GM18517 (cell line): Measurements from ENCODE around the gene PRKACG.
A peak's percentile ranks its signal among the peaks of the same experiment; 100 is the strongest.
"Not testable (repeated sequence)": the region's sequence is repeated elsewhere in the genome, so short reads cannot be mapped to it uniquely, and the experiment has no call there.

Experiments used
- ATAC-seq: cut with Tn5 transposase; IDR thresholded peaks from one replicate; pipeline ENCODE4 v1.9.1; 2021; ENCODE audit warnings: mild to moderate bottlenecking, moderate library complexity; ENCODE audit not compliant: unreplicated experiment

PRKACG gene

DNA sequence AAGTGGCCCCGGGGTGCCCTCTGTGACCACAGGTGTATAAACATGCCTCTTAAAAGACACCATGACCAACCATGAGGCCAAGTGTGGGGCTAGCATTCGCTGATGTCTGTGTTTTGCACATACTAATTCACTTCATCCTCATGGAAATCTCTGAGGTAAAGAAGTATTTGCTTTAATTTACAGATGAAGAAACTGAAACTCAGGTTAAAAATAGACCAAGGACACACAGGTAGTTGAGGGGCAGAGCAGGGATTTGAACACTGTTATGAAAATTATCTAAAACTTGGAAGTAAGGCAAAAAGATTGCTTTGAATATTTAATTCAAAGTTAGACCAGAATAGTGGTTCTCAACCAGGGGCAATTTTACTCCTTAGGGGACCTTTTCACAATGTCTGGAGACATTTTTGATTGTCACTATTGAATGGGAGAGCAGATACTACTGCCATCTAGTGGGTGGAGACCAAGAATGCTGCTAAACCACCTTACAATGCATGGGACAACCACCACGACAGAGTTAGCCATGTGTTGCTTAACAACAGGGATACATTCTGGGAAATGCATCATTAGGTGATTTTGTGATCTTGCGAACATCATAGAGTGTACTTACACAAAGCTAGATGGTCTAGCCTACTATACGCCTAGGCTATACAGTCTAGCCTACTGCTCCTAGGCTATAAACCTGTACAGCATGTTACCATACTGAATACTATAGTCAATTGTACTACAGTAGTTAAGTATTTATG lies 13.6 kb upstream of the PRKACG start:
- peak; percentile 86 for ATAC-seq

DNA sequence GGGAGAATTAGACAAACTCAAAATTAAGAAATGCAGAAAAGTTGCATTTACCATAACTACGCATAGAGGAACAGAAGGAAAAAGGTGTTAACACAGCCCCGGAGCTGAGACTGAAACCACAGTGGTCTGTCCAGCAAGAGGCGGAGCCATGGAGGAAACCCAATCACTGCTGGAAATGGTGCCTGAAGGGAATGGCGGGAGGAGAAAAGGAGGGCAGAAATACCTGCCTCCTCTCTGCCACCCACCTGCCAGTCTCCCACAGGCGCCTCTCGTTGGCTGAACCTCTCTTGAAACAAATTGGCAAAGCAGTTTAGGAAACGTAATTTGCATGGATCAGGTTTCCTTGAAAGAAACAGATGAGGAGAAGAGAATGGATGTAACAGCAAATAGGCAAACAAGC lies 9.7 kb upstream of the PRKACG start:
- ATAC-seq, result no peak

- ATAC-seq, result no peak
These were observed 6.6 kb upstream of the PRKACG start for GRCh38 chr9:69020301-69021145.

- no peak for ATAC-seq
These were observed 5.9 kb upstream of the PRKACG start for GRCh38 chr9:69019808-69020207.

GRCh38 chr9:69018737-69019136 lies 4.8 kb upstream of the PRKACG start:
- no peak for ATAC-seq

GRCh38 chr9:69016191-69017096 lies 2.5 kb upstream of the PRKACG start:
- no peak for ATAC-seq

GRCh38 chr9:69013382-69013727 lies 558 bp downstream of the PRKACG start:
- ATAC-seq, result no peak

DNA sequence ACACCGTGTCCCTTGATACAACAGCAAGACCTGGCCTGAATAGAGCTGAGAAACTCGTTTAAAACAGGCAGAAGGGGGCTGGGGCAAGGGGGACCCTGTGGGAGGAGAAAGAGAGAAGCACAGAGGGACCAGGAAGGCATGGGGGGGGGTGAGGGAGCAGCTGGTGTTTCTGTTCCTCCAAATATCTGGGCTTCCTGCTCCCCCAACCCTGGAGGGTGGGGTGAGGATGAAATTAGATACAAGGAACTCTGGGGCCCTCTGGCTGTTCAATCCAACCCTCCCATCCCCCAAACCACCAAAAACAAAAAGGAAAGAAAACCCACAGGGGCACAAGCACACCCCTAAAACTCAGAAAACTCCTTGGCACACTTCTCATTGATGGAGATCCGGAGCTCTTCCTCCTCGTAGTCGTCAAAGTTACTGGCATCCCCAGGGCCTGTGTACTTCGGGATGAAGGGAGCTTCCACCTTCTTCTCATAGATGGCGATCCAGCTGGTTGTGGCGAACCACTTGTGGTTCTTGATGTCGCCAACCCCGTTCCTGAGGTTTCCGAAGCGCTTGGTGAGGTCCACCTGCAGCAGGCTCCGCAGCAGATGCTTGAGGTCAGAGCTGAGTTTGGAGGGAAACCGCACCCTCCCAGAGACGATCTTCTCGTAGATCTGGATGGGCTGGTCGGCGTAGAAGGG lies 1.1 kb downstream of the PRKACG start:
- no peak for ATAC-seq

- ATAC-seq, result no peak
These were observed 4.2 kb downstream of the PRKACG start for GRCh38 chr9:69009708-69010107.

- ATAC-seq, result no peak
These were observed 9.1 kb downstream of the PRKACG start for GRCh38 chr9:69004836-69005235.

DNA sequence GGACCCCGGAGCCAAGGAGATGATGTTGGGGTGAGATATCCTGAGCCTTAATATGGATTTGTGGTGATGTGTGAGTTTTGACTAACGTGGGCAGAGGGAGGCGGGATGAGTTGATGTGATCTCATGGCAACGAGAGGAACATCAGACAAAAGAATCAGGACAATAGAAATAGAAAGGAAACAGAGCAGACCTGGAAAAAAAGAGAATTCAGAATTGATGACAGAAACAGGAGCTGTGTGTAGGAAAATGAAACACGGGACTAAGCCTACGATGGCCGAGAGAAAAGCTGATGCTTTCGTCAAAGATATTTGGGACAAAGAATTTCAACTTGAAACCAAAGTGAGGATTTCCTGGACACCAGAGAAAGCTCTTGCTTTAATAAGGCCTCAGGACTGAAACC lies 10.9 kb downstream of the PRKACG start:
- no peak for ATAC-seq

- no peak for ATAC-seq
These were observed 12.0 kb downstream of the PRKACG start for GRCh38 chr9:69001921-69002320.

- ATAC-seq, result peak; percentile 88
These were observed 14.4 kb downstream of the PRKACG start for GRCh38 chr9:68999393-69000105.

DNA sequence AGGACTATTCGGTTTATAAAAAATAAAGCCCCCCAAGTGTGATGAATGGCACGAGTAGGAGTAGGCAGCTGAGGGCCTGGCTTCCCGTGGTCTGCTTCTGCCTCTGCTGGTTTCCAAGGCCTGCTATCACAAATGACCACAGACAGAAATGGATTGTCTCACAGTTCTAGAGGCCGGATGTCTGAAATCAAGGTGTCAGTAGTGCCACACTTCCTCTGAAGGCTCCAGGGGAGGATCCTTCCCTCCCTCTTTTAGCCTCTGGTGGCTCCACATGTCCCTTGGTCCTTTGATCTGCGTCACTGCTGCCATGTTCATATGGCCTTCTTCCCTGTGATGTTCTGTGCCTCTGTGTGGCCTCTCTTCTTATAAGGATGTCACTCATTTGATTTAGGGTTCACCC lies 15.1 kb downstream of the PRKACG start:
- peak; percentile 71 for ATAC-seq

GRCh38 chr9:68998385-68998784 lies 15.5 kb downstream of the PRKACG start:
- no peak for ATAC-seq

DNA sequence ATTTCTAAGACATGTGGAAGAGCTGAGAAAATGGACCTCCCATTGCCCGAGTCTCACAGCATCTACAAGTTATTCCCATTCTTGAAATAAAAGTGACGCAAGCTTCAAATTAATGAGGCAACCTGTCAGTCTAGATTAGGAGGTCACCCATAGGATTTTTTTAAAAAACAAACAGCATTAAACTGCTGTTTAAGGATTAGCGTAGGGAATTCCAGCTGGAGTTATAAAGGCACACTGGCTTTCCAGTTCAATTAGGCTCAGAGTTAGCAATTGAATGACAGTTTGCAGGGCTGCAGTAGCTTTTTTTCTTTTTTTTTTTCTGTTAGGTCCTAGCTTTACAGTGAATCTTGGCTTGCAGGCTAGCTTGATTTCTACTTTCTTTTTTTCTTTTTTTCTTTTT lies 16.2 kb downstream of the PRKACG start:
- ATAC-seq, result no peak

DNA sequence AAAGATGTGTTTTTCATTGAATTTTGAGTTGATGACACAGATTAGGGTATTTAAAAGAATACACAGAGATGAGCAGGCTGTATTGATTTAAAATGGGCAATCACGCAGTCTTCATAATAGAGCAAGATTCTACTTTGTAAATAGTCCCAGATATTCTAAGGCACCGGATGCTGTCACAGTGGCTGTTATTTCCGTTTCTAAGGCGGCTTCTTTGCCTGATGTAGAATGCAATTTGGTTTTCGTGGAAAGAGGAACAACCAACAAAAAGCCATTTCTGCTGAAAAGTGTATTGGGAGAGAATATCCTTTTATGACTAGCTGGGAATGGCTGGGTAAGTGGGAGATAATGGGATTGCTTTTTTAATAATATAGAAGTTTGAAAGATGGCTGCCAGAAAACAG lies 17.5 kb downstream of the PRKACG start:
- ATAC-seq, result no peak

DNA sequence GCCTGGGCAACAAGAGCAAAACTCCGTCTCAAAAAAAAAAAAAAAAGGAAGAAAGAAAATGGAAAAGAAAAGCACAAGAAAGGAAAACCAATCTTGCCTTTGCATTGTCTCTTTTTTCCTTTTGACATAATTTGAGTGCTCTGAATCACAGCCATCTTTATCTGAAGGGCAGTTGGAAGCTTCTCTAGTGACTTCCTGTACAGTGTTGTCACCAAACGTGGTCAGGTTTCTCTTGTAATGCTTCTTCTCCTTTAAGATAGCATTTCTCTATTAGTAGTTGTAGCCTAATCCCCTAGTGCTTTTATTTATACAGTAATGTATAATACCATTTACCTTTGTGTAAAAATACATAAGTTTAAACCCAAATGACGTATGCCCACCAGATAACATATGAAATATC lies 18.1 kb downstream of the PRKACG start:
- ATAC-seq, result no peak

DNA sequence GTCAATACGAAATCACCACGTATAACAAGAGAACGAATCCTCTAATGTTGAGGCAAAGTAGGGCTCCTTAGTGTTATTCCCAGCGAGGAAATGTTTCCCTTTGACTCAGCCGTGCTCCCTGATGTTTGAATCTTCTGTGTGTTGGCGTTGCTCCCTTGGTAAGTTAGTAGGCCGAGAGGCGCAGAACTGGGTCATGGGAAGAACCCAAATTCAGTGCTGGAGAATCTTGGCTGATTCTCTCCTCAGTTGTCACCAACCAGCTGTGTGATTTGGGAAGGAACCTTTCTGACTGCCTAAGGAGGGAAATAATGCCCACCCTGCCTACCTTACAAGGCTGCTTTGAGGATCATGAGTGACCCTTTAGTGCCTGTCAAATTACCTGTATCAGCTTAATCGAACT lies 22.5 kb downstream of the PRKACG start:
- no peak for ATAC-seq

GRCh38 chr9:68986949-68987348 lies 27.0 kb downstream of the PRKACG start:
- ATAC-seq, result not testable (repeated sequence)
